ENCODE results near the gene DENND1A. TPM values are rescaled to one million over a fixed set of nuclear protein-coding genes. Genes with fewer than 3 reads are reported as not detected.
"Not testable (repeated sequence)": the region's sequence is repeated elsewhere in the genome, so short reads cannot be mapped to it uniquely, and the experiment has no call there.

Gene DENND1A
- polyA plus RNA-seq, 1 donor = 24.5 TPM

DNA sequence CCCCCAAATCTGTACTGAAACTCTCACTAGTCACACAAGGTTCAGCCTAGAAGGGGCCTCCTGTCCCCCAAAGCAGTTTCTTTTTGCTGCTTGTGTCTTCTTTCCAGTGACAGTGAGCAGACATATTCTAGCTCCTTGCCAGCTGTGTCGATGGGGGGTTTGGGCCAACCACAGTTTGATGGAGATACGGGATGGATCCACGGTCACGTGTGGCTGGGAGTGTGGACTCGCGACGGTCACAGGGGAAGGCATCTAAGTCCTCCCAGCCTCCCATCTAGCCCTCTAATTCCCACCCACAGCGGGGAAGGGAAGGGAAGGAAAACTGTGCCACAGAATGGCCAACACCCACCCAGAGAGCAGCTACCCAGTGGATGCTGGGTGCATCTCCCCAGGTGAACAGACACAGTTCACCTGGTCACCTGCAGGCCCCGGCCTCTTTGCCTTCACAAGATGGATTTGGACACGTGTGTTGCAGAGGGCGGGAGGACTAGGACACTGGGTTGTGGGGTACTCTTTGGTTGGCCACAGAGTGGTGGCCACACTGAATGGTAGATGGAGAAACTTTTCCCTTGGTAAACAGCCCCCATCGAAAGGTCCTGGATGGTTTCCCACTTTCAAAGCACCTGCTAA lies 519.5 kb downstream of the DENND1A start:
- no peak for DNase-seq

DNA sequence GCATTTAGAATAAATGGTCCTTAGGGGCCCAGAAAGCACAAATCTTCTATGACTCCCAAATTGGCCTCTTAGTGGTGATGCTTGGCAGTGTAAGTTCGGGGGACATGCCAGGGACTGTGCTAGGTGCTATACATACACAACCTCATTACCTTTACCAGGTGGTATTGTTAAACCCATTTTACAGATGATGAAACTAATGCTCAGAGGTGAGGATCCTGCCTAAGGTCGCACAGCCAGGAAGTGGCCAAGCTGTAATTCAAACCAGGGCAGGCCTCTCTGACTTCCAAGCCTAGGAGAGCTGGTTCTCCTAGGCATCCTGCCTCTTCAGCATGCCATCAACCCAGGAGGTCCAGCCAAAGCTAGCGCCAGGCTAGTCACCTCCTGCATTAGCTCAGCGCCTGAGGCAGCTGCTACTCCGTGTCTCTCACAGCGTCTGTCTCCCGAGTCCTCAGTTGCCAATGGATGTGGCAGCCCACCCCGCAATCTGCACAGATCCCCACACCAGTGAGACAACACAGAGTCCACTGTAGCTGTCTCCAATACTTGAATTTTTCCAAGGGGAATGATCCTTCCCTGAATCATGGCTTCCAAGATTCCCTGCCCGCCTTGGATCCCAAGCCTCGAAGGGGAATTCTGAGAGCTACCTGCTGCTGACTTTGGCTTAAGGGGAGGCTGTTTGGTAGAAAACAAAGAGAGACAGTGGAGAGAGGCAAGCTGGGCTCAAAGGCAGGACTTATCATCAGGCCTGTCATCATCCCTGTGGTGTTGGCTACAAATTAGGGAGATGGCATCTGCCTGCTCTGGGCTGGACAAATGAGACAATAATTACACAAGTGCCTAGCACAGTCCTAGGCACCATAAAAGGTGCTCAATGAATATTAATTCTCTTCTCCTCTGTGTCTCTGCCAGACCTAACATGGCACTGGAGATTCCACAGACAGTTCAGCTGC lies 521.3 kb downstream of the DENND1A start:
- no peak for DNase-seq

DNA sequence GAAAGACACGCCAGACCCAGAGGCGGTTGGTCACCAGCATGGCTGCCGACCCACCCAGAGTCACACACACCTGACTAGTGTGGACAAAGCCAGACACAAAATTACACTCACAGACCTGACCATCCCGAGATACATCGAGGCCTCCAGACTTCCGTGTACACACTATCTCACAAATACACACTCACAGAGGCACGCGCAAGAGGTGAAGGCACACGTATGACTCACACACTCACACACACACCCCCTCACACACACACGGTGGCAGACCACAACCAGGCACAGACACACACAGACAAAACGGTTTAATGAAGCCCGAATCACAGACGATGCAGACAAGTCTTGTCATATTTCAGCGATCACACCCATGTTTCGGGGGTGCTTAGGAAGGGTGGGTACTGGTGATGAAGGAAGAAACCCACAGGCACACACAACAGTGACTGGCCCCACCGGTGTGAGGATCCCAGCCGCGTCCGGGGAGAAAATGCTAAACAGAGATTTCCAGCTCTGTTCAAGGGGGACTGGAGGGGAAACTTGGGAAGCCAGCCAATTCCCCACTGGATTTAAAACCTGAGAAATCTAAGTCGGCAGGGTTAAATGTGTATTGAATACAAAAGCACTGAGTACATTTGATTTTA lies 522.6 kb downstream of the DENND1A start:
- no peak for DNase-seq

DNA sequence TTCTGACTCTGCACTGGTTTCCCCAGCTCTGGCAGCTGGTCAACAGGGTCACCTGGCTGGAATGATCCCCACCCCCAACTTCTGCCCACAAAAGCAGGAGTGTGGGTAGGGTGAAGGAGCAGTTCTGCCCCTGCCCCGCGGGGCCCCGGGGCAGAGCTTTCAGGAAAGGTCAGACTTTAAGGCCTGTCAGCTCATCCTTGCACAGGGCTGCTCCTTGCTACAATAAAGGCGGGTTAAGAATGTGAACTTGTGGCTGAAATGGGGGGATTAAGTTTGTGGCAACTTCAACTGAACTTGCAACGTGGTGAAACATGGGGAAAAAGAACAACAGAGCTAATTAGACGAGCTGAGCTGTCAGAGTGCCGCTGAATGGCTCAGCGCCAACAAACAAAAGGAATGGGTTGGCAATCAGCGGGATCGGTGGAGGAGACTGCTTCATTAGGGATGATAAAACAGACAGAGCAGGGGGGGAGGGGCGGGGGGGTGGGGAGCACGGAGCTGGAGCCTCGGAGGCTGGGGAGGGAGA lies 523.2 kb downstream of the DENND1A start:
- no peak for DNase-seq

DNA sequence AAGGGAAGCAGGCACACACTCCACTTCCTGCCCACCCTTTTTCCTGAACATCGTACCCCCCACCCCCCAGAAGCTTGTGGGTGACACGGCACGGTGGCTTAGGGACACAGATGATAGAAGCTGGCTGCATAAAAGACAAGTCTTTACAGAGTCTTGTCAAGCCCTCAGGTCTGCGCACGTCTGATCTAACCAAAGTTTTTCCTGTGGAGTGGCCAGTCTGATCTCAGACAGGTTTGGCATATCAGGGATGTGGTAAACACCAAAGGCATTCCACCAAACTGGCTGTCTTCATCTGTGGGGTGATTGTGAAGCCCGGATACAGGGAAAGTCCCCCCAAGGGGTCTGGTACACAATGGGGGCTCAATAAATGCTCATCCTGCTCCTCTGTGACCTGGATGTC lies 523.9 kb downstream of the DENND1A start:
- no peak for DNase-seq

DNA sequence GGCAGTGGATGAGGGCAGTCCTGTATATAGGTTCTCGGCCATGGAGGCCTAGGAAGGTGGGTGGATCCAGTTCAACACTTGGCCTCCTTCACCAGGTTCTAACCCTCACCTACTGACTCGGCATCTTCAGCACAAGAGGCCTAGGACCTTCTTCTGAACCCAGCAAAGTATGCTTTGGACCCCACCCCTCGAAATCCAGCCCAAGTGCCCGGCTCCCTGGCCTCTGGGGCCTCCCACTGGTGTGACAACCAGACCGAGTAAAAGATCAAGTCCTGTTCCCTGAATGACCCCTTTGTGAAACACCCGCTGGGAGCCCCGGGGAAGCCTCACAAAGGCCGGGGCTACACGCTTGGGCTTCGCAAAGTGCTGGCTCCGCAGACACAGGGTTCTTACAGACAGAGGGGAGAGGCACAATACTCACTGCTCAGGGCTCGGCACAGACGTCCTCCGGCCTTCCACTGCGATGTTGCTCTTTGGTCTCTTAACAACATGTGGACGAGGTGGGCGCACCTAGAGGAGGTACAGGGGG lies 526.9 kb downstream of the DENND1A start:
- DNase-seq = no peak

DNA sequence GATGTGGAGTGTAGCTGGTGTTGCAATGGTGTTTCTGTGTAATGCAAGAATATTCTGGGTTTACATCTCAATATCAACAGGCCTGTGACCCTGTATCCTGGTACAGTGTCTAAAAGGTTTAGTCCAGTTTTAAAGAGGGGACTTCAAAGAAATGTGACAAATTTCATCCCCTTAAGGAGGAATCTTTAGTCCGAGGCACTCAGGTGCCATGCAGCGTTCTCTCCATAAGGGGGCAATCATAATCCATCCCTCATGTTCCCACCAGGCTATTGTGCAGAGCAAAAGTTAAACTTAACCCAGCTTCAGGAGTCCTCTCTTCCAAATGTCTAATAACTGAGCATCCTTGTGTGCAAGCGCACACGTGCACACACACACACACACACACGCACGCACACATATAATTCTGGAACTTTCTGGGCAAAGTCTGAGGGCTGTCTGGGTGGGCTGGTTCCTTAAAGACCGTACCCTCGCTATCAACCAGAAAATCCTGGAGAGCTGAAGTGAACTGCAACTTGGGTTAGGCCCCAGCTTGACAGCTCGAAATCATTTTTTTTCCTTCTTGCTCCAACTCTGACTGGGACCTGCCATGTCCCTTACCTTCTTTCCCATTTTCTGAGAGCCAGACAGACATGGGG lies 527.9 kb downstream of the DENND1A start:
- DNase-seq = peak; percentile 57

DNA sequence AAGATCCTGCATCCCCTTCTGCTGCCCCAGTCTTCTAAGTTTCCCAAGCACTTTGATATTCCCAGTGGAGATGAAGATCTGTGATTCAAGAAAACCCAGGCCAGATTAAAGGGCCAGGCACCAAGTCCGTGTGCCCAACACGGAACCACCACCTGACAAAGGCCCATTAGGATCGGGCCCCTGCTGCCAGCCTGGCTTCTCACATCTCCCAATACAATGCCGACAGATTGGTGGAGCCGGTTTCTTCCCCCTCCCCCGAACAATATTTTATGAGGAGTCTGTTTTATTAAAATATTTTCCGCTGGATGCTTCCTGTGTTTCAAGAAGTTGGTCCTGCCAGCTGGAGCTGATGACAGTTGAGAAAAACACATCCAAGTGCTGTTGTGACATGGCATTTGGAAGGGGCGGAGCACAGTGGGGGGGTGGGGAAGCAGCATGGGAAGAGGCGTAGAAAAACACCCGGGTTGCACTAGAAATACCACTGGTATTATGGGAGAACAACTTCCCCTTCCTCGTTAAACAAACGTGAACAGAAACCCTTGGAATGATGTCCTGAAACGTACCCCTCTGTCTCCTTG lies 528.9 kb downstream of the DENND1A start:
- no peak for DNase-seq

DNA sequence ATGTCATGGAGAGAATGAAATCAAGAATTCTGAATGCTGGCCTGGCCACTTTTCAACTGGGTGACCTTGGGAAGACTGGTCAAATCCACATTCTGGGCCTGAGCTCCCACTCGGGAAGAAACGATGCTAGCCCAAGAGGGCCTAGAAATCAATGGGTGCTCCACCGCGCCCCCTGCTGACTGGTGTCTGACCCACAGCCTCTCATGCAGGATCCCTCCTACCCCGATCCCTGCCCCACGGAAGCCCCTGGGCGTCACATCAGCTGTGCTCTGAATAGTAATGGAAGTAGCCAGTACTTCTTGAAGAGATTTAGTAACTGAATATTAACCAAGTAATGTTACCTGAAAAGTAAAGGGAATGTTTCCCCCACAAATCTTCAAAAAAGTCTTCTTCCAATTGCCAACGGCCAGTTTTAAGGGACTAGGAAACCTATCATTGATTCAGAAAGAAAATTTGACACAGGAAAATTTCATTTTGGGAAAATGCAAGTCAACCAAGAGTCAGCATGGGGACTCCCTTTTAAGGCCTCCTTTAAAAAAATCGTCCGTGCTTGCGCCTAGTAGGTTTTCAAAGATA lies 530.0 kb downstream of the DENND1A start:
- no peak for DNase-seq

DNA sequence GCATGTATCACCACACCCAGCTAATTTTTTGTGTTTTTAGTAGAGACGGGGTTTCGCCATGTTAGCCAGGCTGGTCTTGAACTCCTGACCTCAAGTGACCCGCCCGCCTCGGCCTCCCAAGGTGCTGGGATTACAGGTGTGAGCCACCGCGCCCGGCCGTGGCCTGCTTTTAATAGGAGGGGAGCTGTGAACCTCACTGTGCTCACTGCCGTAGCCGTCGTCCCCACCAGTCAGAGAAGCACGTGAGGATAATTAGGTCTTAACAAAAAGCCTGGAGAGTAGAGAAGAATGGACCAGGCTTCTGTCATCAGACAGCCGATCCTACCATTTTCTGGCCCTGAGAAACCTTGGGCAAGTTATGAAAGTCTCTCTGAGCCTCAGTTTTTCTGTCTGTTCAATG lies 531.0 kb downstream of the DENND1A start:
- not testable (repeated sequence) for DNase-seq

DNA sequence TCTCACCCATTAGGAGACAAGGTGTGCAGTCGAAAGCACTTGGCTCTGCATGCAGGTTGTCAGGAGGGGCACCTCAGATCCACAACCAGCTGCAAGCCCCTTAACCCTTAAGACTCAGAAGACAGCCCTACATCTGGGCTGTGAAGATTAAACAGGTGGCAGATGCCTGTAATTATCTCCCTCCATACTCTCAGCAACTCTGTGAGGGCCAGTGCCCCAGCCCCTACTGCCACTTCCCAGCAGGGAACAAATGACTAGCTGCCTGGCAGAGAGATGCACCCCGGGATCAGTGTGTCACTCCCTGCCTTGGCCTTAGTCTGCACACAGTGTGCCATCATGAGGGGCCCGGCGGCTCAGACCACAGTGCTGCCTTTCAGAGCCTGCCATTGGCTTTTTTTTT lies 532.0 kb downstream of the DENND1A start:
- DNase-seq = no peak

DNA sequence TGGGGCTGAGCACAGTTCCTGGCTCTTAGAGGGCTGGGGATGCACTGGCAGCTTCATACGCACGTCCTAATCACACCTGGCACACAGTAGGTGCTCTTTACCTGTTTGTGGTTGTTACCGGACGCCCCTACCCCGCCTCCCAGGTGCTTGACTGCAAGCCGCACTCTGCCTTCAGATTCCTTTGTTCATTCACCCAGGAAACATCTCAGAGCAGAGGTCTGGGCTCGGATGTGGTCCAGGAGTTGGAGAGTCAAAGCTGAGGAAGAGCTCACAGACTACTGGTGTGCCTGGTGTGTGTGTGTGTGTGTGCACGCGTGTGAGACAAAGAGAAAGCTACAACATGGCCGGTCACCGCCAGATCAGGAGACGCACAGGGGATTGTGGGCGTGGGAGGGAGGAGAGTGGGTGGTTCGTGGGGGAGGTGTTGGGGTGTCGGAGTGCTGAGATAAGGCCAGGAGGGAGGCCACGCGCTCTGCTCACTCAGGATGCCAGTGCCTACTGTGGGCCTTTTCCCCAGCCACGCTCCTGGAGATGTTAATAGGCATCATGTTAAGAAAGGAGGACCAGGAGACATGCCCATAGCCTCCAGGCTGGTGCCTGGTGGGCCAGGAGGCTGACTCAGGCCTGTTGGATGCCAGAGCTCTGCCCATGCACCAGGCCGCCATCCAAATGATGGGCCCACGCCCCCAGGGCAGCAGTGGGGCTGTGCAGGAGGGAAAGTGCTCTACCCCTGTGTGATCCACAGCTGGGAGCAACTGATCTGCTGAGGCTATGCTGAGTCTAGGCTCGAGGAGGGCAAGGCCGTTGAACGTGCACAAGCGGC lies 534.0 kb downstream of the DENND1A start:
- no peak for DNase-seq

DNA sequence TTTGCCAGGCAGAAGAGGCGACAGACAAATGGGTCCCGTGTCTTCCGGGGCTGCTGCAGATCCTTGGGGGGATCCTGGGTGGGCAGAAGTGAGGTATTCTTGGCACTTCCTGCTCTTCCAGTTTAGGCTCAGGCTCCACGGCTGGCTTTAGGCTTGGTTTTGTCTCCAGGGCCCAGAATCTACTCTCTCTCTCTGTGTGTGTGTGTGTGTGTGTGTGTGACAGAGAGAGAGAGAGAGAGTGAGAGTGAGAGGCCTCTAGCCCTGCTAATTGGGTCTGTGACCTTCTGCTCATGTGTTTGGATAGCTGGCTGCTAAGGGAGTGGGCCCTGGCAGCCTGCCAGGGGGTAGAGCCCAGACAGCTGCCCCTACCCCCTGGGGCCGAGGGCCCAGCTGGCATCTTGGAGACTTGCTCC lies 534.6 kb downstream of the DENND1A start:
- DNase-seq = no peak

DNA sequence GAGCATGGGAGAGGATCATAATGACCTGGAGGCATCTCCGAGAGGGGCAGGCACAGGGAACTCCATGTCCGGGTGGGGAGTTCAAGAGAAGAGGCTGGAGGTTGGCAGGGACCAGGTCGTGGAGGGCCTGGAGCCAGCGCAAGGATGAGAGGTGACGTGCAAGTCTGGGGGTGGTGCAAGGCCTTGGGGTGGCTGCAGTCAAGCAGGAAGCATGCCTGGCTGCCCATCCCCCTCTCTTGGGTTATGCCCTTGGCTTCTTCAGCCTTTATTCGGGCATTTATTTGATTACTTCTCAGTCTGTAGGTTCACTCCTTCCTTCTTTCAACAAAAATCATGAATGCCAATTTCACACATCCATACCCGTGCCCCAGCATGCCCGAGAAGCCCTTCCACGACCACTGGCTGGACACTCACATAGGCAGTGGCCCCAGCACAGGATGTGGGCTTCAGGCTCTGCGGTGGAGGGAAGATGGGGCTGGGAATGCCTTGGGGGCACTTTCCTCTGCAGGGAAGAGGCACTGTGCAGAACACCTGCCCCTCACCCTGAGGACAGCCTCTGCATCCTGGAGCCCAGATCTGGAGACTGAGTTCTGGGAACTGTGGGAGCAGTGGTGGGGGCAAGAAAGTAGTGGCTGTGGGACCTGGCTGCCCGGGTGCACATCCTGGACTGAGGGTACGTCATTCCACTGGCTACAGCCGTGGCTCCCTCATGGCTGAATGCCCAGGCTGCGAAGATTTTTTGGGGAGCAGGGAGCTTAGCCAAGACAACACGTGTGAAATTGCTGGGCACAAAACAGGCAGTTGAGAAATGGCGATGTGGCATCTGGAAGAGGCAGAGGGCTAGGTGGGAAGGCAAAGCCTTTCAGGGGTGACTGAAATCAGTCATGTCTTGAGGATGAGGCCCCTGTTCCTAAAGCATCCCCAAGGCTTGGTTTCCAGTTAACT lies 535.4 kb downstream of the DENND1A start:
- no peak for DNase-seq

DNA sequence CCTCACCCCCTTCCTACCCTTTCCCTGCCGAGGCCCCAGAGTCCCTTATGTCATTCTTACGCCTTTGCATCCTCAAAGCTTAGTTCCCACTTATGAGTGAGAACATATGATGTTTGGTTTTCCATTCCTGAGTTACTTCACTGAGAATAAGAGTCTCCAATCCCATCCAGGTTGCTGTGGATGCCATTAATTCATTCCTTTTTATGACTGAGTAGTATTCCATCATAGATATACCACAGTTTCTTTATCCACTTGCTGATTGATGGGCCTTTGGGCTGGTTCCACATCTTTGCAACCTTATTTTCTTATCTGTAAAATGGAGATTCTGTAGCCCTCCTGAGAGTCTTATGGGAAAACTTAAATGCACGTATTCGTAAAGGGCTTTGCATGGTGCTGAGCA lies 537.1 kb downstream of the DENND1A start:
- DNase-seq = no peak

DNA sequence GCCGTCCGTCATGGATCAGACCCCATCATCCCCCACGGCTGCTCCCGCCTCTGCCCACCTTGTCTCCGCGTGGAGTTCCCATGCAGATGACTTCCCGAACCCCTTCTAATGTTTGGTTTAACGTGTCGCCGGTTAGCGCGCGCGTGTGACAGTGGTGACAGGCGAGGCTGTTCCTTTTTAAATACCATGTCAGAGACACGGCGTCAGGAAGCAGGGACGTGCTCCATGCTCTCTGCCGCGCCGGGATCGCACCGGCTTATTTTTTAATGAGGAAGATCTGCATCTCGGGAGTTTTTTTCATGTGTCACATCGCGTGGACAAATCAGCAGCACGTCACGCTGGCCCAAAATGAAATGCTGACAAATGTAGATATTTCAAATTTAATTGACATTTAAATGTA lies 538.0 kb downstream of the DENND1A start:
- DNase-seq = no peak

DNA sequence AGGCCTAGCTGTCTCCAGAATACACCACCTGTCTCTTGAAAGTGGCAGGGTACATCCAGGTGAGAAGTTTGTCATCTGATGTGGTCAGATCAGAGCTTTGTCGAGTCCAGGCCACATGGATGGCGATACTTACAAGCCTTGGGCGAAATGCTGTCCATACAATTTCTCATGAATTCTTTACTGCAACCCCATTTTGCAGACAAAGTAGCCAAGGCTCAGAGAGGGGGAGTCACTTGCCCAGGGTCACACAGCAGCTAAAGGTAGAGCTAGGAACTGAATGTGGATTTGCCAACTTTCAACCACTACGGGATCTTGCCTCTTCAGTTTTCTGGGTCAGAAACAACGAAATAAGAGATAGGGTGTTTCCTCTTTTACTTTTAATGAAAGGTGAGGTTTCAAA lies 538.7 kb downstream of the DENND1A start:
- DNase-seq = no peak

DNA sequence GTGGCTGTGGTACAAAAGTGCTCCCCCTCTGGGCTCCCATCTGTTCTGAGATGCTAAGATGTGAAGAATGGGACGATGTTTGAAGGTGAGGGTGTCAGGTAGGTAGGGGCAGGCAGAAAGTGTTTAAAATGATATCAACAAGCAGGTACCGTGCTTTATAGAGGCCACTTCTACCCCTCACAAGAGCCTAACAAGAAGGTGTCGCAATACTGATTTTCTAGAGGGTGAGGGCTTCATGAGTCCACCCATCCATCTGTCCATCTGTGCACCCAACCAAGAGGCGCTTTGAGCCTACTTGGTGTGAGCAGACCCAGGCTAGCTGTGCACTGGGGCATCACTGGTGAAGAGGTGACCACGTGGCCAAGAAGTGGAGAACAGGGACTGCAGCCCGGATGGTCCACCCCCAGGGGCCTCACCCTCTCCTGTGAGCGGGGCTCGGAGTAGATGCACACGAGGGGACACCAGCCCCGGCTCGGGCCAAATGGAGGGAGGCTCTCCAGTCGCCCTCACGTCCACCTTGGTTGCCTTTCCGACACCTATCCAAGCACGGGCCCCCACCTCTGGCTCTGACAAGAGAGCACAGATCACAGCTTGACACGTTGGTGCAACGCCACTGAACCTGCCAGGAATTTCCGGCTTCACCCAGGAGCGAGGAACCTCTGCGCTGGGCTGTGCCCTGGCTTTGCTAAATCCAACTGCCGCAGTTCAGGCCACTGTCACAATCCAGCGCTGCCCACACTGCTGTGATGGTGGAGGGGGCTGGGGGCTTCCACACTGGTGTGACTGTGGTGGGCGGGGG lies 539.4 kb downstream of the DENND1A start:
- DNase-seq = no peak

Measured in left kidney (tissue), 2 donors.